HG03432 (cell line): ENCODE measurements around the gene DEPDC1B.
A peak's percentile ranks its signal among the peaks of the same experiment; 100 is the strongest.
"Not testable (repeated sequence)": the region's sequence is repeated elsewhere in the genome, so short reads cannot be mapped to it uniquely, and the experiment has no call there.

Source experiments
- ATAC-seq: cut with Tn5 transposase; IDR thresholded peaks from one replicate; pipeline ENCODE4 v1.9.1; 2021; ENCODE audit warnings: mild to moderate bottlenecking, moderate library complexity; ENCODE audit not compliant: unreplicated experiment

Gene DEPDC1B

GRCh38 chr5:60651872-60652620 is 47.9 kb downstream of the DEPDC1B start:
- no peak for ATAC-seq

- ATAC-seq: peak; percentile 82
Measured at GRCh38 chr5:60649288-60649917, 50.6 kb downstream of the DEPDC1B start.

GRCh38 chr5:60648175-60648574 is 51.8 kb downstream of the DEPDC1B start:
- no peak for ATAC-seq

GRCh38 chr5:60640901-60641300 is 59.1 kb downstream of the DEPDC1B start:
- no peak for ATAC-seq

- no peak for ATAC-seq
Measured at GRCh38 chr5:60639544-60639943, 60.4 kb downstream of the DEPDC1B start.

GRCh38 chr5:60638300-60638699 is 61.7 kb downstream of the DEPDC1B start:
- no peak for ATAC-seq

GRCh38 chr5:60636644-60637043 is 63.3 kb downstream of the DEPDC1B start:
- no peak for ATAC-seq

GRCh38 chr5:60636001-60636400 is 64.0 kb downstream of the DEPDC1B start:
- ATAC-seq: no peak

GRCh38 chr5:60634051-60634450 is 65.9 kb downstream of the DEPDC1B start:
- no peak for ATAC-seq

- ATAC-seq: no peak
Measured at GRCh38 chr5:60633341-60633740, 66.6 kb downstream of the DEPDC1B start.

- ATAC-seq: no peak
Measured at GRCh38 chr5:60632153-60632552, 67.8 kb downstream of the DEPDC1B start.

GRCh38 chr5:60630836-60631235 is 69.1 kb downstream of the DEPDC1B start:
- ATAC-seq: no peak

- no peak for ATAC-seq
Measured at GRCh38 chr5:60630179-60630578, 69.8 kb downstream of the DEPDC1B start.

GRCh38 chr5:60624875-60625274 is 75.1 kb downstream of the DEPDC1B start:
- not testable (repeated sequence) for ATAC-seq

- not testable (repeated sequence) for ATAC-seq
Measured at GRCh38 chr5:60620752-60621151, 79.2 kb downstream of the DEPDC1B start.

- no peak for ATAC-seq
Measured at GRCh38 chr5:60613826-60614225, 86.1 kb downstream of the DEPDC1B start.

- no peak for ATAC-seq
Measured at GRCh38 chr5:60611099-60611740, 88.7 kb downstream of the DEPDC1B start.

- ATAC-seq: no peak
Measured at GRCh38 chr5:60604771-60605170, 95.2 kb downstream of the DEPDC1B start.

- ATAC-seq: peak; percentile 50
Measured at GRCh38 chr5:60598424-60598823, 101.5 kb downstream of the DEPDC1B start.

GRCh38 chr5:60597572-60598320 is 102.2 kb downstream of the DEPDC1B start:
- ATAC-seq: peak; percentile 87
